IPS-20b (cell line): ENCODE results near the gene NUBPL.
"Not testable (repeated sequence)": the region's sequence is repeated elsewhere in the genome, so short reads cannot be mapped to it uniquely, and the experiment has no call there.

Source experiments
- H3K27ac ChIP-seq: one replicate; pipeline ENCODE4 v1.5.1; 2013; ENCODE audit warnings: low read length
- H3K27me3 ChIP-seq: 2 replicates; pipeline ENCODE4 v1.6.1; 2013; ENCODE audit warnings: mild to moderate bottlenecking, low read length, inconsistent platforms; ENCODE audit not compliant: insufficient read depth
- H3K36me3 ChIP-seq: 2 replicates; pipeline ENCODE4 v1.6.1; 2013; ENCODE audit warnings: low read depth, mild to moderate bottlenecking, inconsistent platforms, low read length, moderate library complexity; ENCODE audit not compliant: insufficient read depth
- H3K4me1 ChIP-seq: 2 replicates; pipeline ENCODE4 v1.6.1; 2013; ENCODE audit warnings: mild to moderate bottlenecking, control low read depth, inconsistent platforms, low read length, moderate library complexity; ENCODE audit not compliant: insufficient read depth
- H3K4me3 ChIP-seq: 2 replicates; pipeline ENCODE4 v1.5.1; 2013; ENCODE audit warnings: mild to moderate bottlenecking, low read length, inconsistent platforms
- H3K9ac ChIP-seq: 2 replicates; pipeline ENCODE4 v1.6.1; 2013; ENCODE audit warnings: low read depth, mild to moderate bottlenecking, inconsistent platforms, low read length, moderate library complexity
- H3K9me3 ChIP-seq: 2 replicates; pipeline ENCODE4 v1.6.1; 2013; ENCODE audit warnings: mild to moderate bottlenecking, low read depth, low read length, inconsistent platforms; ENCODE audit not compliant: insufficient read depth

Gene NUBPL

GRCh38 chr14:31889297-31889696, 328.1 kb downstream of the NUBPL start:
- Histone ChIP-seq H3K4me3 (no peak overlapping the region), H3K27ac (no peak overlapping the region), H3K36me3 (no peaks in the 10 kb centered on the region), H3K4me1 (peaks cover 13% of the 10 kb centered on the region; the same call in 1 of the 2 replicates), H3K9me3 (no peaks in the 10 kb centered on the region), H3K27me3 (no peaks in the 10 kb centered on the region), H3K9ac (no peak overlapping the region)

GRCh38 chr14:31890202-31890601, 329.0 kb downstream of the NUBPL start:
- not testable (repeated sequence) for H3K36me3 ChIP-seq, H3K27me3 ChIP-seq

GRCh38 chr14:31893221-31893757, 332.1 kb downstream of the NUBPL start:
- Histone ChIP-seq H3K36me3 (no peaks in the 10 kb centered on the region), H3K4me1 (peaks cover 13% of the 10 kb centered on the region; the same call in 1 of the 2 replicates), H3K9me3 (no peaks in the 10 kb centered on the region), H3K9ac (no peak overlapping the region), H3K27ac (no peak overlapping the region), H3K4me3 (no peak overlapping the region), H3K27me3 (no peaks in the 10 kb centered on the region)

More at GRCh38 chr14:31890202-31890601, 329.0 kb downstream of the NUBPL start:
- H3K9ac ChIP-seq, H3K9me3 ChIP-seq, H3K4me3 ChIP-seq, H3K27ac ChIP-seq: not testable (repeated sequence)
- H3K4me1 ChIP-seq, result peaks cover 13% of the 10 kb centered on the region; the same call in 1 of the 2 replicates

GRCh38 chr14:31894351-31894750, 333.1 kb downstream of the NUBPL start:
- Histone ChIP-seq H3K27me3 (no peaks in the 10 kb centered on the region), H3K4me3 (no peak overlapping the region), H3K9me3 (no peaks in the 10 kb centered on the region), H3K9ac (no peak overlapping the region), H3K4me1 (peaks cover 13% of the 10 kb centered on the region; the same call in 1 of the 2 replicates), H3K27ac (no peak overlapping the region), H3K36me3 (no peaks in the 10 kb centered on the region)

- H3K4me1 ChIP-seq, result peaks cover 13% of the 10 kb centered on the region; the same call in 1 of the 2 replicates
- H3K9me3 ChIP-seq, result no peaks in the 10 kb centered on the region
- no peaks in the 10 kb centered on the region for H3K27me3 ChIP-seq
- no peak overlapping the region for H3K9ac ChIP-seq
- no peak overlapping the region for H3K4me3 ChIP-seq
- H3K27ac ChIP-seq, result no peak overlapping the region
- no peaks in the 10 kb centered on the region for H3K36me3 ChIP-seq
These were observed 334.0 kb downstream of the NUBPL start for GRCh38 chr14:31895206-31895605.

- H3K4me1 ChIP-seq, result peaks cover 13% of the 10 kb centered on the region; the same call in 1 of the 2 replicates
- H3K27ac ChIP-seq, result no peak overlapping the region
- no peaks in the 10 kb centered on the region for H3K27me3 ChIP-seq
These were observed 334.4 kb downstream of the NUBPL start for GRCh38 chr14:31895646-31896045.

GRCh38 chr14:31897581-31898186, 336.5 kb downstream of the NUBPL start:
- H3K27ac ChIP-seq, result no peak overlapping the region
- H3K27me3 ChIP-seq, result no peaks in the 10 kb centered on the region
- peaks cover 6% of the 10 kb centered on the region; the same call in 1 of the 2 replicates for H3K4me1 ChIP-seq
- no peak overlapping the region for H3K9ac ChIP-seq
- no peak overlapping the region for H3K4me3 ChIP-seq
- H3K9me3 ChIP-seq, result no peaks in the 10 kb centered on the region
- no peaks in the 10 kb centered on the region for H3K36me3 ChIP-seq

More at GRCh38 chr14:31895646-31896045, 334.4 kb downstream of the NUBPL start:
- no peak overlapping the region for H3K9ac ChIP-seq
- H3K4me3 ChIP-seq, result no peak overlapping the region
- no peaks in the 10 kb centered on the region for H3K9me3 ChIP-seq
- no peaks in the 10 kb centered on the region for H3K36me3 ChIP-seq

- no peaks in the 10 kb centered on the region for H3K9me3 ChIP-seq
- no peaks in the 10 kb centered on the region for H3K36me3 ChIP-seq
- no peaks in the 10 kb centered on the region for H3K27me3 ChIP-seq
- no peak overlapping the region for H3K4me3 ChIP-seq
- no peak overlapping the region for H3K9ac ChIP-seq
- no peak overlapping the region for H3K27ac ChIP-seq
- no peaks in the 10 kb centered on the region; the same call in 1 of the 2 replicates for H3K4me1 ChIP-seq
These were observed 337.8 kb downstream of the NUBPL start for GRCh38 chr14:31898838-31899528.

- no peak overlapping the region for H3K4me3 ChIP-seq
- no peaks in the 10 kb centered on the region for H3K4me1 ChIP-seq
- no peaks in the 10 kb centered on the region for H3K27me3 ChIP-seq
- no peak overlapping the region for H3K9ac ChIP-seq
- no peaks in the 10 kb centered on the region for H3K9me3 ChIP-seq
- no peak overlapping the region for H3K27ac ChIP-seq
- no peaks in the 10 kb centered on the region for H3K36me3 ChIP-seq
These were observed 340.8 kb downstream of the NUBPL start for GRCh38 chr14:31902002-31902401.

- H3K36me3 ChIP-seq, result no peaks in the 10 kb centered on the region
- H3K9me3 ChIP-seq, result no peaks in the 10 kb centered on the region
- H3K4me3 ChIP-seq, result no peak overlapping the region
- H3K27ac ChIP-seq, result no peak overlapping the region
- H3K4me1 ChIP-seq, result no peaks in the 10 kb centered on the region
- no peaks in the 10 kb centered on the region for H3K27me3 ChIP-seq
- H3K9ac ChIP-seq, result no peak overlapping the region
These were observed 341.9 kb downstream of the NUBPL start for GRCh38 chr14:31902945-31903646.

GRCh38 chr14:31909977-31910376, 348.8 kb downstream of the NUBPL start:
- Histone ChIP-seq H3K27me3 (no peaks in the 10 kb centered on the region), H3K27ac (no peak overlapping the region), H3K36me3 (no peaks in the 10 kb centered on the region), H3K4me3 (no peak overlapping the region), H3K4me1 (no peaks in the 10 kb centered on the region), H3K9me3 (peaks cover 13% of the 10 kb centered on the region; the same call in 1 of the 2 replicates), H3K9ac (no peak overlapping the region)
